Activated T-helper 1 cell treated with Interleukin-2 at 50 U/mL for 16 hours (primary cell): ENCODE measurements around the gene USF2.

Source experiments
- DNase-seq: peaks from one replicate; pipeline ENCODE4 v3.0.0-alpha.2; 2020; ENCODE audit warnings: low read depth

USF2 gene

GRCh38 chr19:35265900-35266519 lies 2.8 kb upstream of the USF2 start:
- no peak for DNase-seq

- no peak for DNase-seq
Measured at GRCh38 chr19:35266520-35267352, 2.0 kb upstream of the USF2 start.

DNA sequence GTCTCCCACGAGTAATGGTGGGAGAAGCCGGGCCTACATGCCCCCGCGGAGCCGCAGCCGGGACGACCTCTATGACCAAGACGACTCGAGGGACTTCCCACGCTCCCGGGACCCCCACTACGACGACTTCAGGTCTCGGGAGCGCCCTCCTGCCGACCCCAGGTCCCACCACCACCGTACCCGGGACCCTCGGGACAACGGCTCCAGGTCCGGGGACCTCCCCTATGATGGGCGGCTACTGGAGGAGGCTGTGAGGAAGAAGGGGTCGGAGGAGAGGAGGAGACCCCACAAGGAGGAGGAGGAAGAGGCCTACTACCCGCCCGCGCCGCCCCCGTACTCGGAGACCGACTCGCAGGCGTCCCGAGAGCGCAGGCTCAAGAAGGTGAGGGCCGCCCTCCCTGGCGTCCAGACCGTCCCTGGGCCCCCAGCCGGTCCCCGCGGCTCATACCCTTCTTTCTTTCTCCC lies 1.4 kb upstream of the USF2 start:
- no peak for DNase-seq

DNA sequence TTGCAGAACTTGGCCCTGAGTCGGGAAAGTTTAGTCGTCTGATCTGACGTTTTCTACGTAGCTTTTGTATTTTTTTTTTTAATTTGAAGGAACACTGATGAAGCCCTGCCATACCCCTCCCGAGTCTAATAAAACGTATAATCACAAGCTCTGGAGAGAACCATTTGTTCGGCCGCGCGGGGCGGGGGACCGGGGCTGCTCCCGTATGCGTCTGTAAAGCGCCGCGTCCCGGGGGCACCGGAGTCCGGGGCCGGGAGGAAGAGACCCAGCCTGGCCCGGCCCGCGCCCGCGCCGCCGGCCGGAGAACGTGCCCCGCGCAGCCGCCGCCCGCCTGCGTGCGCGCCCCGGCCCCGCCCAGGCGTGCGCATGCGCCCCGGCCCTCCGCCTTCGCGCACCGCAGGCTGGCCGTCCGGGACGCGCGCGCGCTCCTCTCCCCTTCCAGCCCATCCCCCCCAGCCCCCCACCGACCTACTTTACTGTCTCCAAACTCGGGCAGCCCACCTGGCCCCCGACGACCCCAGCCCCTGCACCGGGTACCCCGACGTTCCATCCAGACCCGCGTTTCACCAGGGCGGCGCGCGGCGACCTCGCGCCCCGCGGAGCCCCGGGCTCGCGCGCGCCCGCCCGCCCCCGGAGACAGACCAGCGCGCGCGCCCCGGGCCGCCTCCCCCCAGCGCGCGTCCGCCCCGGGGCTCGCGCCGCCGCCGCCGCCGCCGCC lies 785 bp upstream of the USF2 start:
- peak; percentile 73 for DNase-seq

DNA sequence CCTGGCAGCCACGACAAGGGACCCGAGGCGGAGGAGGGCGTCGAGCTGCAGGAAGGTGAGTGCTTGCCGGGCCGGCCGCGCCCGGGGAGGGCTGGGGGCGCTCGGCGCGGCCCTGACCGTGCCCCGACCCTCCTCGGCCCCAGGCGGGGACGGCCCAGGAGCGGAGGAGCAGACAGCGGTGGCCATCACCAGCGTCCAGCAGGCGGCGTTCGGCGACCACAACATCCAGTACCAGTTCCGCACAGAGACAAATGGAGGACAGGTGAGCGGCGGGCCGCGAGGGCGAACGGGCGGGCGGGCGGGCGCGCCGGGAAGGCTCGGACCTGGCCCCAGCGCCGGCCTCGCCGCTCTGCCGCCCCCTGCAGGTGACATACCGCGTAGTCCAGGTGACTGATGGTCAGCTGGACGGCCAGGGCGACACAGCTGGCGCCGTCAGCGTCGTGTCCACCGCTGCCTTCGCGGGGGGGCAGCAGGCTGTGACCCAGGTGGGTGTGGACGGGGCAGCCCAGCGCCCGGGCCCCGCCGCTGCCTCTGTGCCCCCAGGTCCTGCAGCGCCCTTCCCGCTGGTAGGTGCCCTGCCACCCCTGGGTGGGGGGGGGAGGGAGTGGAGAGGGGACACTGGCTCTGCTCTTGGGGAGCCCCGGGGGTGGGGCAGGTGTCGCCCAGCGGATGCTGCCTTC lies 816 bp downstream of the USF2 start:
- DNase-seq: peak; percentile 62

- no peak for DNase-seq
Measured at GRCh38 chr19:35270381-35270811, 1.6 kb downstream of the USF2 start.

DNA sequence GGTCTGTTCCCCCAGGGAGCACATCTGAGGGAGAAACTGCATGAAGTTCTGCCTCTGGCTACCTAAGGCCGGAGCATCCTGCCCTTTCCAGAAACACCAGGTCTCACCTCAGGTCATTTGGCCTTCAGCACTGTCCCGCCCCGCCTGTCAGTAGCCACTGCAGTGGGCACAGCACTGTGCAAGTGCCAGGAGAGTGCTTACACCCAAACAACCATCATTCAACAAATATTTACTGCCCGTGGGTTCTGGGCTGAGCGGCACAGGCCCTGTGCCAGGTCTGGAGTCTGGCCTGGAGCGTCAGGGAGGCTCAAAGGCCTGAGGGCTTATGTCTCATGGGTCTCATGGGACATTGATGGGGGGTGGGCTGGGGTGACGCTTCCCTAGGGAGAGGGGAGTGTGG lies 2.8 kb downstream of the USF2 start:
- DNase-seq: no peak

DNA sequence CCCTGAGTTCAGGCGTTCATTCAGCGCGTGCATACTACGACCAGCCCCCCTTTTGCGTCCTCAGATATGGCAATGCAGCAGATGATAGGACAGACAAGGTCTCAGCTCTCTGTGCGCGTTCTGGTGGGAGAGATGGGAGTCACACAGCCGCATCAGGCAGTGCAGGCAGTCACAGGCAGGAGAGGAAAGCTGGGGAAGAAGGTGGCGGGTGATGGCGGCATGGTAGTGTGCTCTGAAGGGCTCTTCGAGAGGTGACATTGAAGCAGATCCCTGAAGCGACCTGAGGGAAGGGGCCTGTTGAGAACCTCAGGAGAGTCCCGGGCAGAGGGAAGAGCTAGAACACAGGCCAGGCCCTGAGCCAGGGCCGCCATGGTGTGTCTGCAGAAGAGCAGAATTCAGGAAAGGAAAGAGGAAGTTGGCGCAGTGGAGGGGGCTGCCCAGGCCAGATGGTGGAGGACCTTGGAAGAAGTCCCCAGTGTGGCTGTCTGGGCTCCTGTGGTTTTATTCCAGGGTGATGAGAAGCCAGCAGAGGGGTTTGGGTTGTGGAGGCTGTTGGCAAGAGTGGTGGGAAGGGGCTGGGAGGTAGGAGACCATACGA lies 3.5 kb downstream of the USF2 start:
- no peak for DNase-seq

DNA sequence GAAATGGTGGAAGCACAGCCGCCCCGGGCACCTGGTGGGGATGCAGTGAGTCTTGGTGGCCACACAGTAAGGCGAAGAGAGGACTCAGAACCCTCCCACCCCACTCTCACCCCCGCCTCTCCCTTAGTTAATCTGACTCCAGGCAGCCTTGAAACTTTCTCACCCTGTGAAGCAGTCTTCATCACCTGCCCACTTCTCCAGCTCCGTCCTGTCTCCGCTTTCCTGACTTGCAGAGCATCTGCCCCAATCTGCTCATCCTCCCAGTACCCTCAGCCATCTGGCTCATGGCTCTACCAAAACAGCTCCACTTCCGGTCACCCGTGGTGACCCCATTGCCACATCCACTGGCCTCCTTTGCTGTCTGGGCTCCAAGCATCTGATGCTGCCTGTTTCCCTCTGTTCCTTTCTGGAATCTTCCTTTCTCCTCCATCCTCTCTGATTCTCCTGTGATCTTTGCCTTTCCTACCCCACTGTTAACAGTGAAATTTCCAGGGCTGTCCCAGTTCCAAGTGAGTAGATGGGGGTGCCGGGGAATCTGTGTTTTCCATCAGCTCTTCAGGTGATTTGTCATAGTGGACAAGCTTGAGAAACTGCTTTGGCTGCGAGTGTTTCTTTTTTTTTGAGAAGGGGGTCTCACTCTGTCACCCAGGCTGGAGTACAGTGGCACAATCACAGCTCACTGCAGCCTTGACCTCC lies 4.3 kb downstream of the USF2 start:
- DNase-seq: no peak

GRCh38 chr19:35273686-35274259 lies 5.0 kb downstream of the USF2 start:
- no peak for DNase-seq

GRCh38 chr19:35274323-35274722 lies 5.6 kb downstream of the USF2 start:
- DNase-seq: no peak

DNA sequence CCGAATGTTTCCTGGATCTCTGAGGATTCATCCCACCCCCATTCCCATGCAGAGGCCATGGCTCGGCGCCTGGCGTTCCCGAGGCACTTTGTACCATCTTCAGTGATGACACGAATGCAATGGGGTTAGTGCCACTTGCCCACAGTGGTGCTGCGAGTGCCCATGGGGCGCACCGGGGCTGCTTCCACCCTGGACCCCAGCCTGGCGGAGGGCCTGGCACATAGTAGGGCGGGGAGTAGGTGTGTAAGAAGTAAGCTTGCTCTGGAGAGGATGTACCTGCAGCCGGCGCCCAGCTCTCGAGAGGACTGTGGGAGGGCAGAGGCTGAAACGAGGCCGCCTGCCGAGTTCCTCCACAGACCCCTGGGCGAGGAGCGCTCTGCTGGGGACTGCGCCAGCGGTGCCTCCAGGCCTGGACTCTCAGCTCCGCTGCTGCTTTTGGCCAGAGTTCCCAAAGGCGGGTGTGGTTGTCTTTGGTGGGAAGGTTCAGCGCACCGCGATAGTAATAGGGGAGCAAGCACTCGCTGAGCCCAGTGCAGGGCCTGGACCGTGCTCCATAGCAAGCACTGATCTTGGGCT lies 8.0 kb downstream of the USF2 start:
- no peak for DNase-seq

GRCh38 chr19:35278578-35279284 lies 10.0 kb downstream of the USF2 start:
- DNase-seq: no peak

- DNase-seq: no peak
Measured at GRCh38 chr19:35279374-35279773, 10.6 kb downstream of the USF2 start.

DNA sequence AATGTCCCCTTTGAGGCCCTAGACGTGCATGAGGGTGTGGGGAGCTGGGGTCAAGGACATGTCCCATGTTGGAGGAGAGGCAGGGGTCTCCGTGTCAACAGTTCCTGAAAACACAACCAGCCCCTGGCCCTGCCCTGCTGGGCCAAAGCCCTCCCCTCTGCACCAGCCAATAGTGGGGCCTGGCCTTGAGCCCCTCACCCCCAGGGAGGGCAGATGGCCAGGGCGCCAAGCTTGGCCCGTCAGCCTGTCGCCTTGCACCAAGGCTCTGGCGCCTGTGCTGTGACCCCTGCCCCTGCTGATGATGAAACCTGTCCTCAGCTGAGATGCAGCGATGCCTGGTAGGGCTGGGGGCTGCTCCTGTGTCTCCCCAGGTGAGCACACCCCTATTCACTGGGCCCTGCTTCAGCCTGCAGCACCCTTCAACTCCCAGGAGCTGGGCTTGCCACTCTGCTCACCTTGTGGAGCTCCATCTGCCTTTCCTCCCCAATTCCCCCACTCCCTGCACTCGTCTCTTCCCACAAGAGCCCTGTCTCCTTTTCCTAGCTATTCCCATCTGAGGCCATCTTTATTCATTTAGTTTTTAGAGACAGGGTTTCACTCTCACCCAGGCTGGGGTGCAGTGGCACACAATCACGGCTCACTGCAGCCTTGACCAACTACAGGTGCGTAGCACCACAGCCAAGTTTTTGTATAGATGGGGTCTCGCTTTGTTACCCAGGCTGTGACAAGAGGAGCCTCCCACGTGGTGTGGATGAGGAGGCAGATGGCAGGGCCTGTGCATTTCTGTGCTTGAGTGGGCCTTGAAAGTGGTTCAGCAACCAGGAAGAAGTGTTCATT lies 11.4 kb downstream of the USF2 start:
- no peak for DNase-seq

DNA sequence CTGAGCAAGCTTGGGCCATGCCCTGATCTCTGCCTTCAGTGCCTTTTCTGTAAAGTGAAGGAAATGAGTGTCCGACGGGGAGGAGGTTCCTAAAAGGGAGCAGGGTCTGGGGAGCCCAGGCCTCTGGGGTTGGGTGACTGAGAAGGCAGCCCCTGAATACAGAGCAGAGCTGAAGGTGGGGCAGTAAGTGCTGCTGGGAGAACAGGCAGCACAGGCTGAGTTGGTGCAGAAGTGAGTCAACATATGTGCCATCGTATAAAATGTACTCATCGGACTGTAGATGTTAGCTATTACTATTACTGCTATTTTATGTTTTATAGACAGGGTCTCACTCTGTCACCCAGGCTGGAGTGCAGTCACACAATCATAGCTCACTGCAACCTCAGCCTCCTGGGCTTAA lies 12.5 kb downstream of the USF2 start:
- DNase-seq: no peak

DNA sequence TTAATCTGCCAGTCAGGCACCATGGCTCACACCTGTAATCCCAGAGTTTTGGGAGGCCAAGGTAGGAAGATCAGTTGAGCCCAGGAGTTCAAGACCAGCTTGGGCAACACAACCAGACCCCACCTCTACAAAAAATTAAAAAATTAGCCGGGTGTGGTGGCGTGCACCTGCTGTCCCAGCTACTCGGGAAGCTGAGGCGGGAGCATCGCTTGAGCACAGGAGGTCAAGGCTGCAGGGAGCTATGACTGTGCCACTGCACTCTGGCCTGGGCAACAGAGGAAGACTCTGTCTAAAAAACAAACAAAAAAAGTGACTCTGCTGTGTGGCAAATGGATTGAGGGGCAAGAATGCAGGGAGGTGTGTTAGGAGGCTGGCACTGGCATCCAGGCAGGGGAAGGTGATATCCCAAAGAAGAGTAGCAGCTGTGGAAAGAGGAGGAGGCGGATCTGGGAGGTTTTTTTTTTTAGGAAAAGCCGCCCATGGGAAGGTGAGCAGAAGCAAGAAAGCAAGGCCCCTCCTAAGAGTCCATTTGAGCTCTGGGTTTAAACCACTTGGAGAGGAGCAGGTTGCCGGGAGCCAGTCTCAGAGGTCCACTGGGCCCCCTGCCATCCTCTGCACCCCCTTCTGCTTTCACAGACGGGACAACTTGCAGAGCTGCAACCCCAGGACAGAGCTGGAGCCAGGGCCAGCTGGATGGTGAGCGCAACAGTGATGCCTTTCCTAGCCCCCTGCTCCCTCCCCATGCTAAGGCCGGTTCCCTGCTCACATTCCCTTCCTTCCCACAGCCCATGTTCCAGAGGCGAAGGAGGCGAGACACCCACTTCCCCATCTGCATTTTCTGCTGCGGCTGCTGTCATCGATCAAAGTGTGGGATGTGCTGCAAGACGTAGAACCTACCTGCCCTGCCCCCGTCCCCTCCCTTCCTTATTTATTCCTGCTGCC lies 15.7 kb downstream of the USF2 start:
- no peak for DNase-seq

GRCh38 chr19:35285095-35285449 lies 16.3 kb downstream of the USF2 start:
- DNase-seq: no peak
